MCF 10A (cell line): ENCODE measurements around the gene PTTG1. TPM values are rescaled to one million over a fixed set of nuclear protein-coding genes. Genes with fewer than 3 reads are reported as not detected.

ENCODE experiments used
- BruUV-seq: library from RNA; stranded (reverse); fragments of 400-500 nt; replicated peaks from 2 replicates; lab custom pipeline; 2021; lab: Mats Ljungman, UMichigan
- CTCF ChIA-PET: fragments of 300-600 bp; sonication (Branson Sonifier 250); formaldehyde crosslinking; extraction: SDS; loops from one replicate; lab custom pipeline; 2021; ENCODE audit warnings: antibody characterized with exemption, inconsistent platforms; lab: Yijun Ruan, JAX
- POLR2A ChIA-PET: fragments of 300-600, 350-650 bp; sonication (Branson Sonifier 250); formaldehyde crosslinking; extraction: SDS; loops from one replicate; lab custom pipeline; 2020; ENCODE audit warnings: antibody characterized with exemption, inconsistent platforms; lab: Yijun Ruan, JAX
- DNase-seq: peaks from one replicate; pipeline ENCODE4 v3.0.0-alpha.2; 2018; ENCODE audit not compliant: unreplicated experiment
- H3K27ac Mint-ChIP-seq: one replicate; pipeline ENCODE4 v1.8.0; 2022; ENCODE audit warnings: mild to moderate bottlenecking, low read depth, mixed read lengths; ENCODE audit not compliant: unreplicated experiment
- H3K27me3 Mint-ChIP-seq: one replicate; pipeline ENCODE4 v1.8.0; 2022; ENCODE audit warnings: mixed read lengths; ENCODE audit not compliant: insufficient read depth, unreplicated experiment
- H3K36me3 Mint-ChIP-seq: one replicate; pipeline ENCODE4 v1.8.0; 2022; ENCODE audit warnings: mild to moderate bottlenecking, moderate library complexity, mixed read lengths; ENCODE audit not compliant: insufficient read depth, unreplicated experiment
- H3K4me1 Mint-ChIP-seq: one replicate; pipeline ENCODE4 v1.8.0; 2022; ENCODE audit warnings: mixed read lengths; ENCODE audit not compliant: insufficient read depth, unreplicated experiment
- H3K4me3 Mint-ChIP-seq: one replicate; pipeline ENCODE4 v1.8.0; 2022; ENCODE audit warnings: mild to moderate bottlenecking, moderate library complexity, mixed read lengths; ENCODE audit not compliant: unreplicated experiment
- H3K9me3 Mint-ChIP-seq: one replicate; pipeline ENCODE4 v1.8.0; 2022; ENCODE audit warnings: mixed read lengths; ENCODE audit not compliant: unreplicated experiment
- CTCF ChIP-seq: fragments of 200-600 bp; IDR thresholded peaks from one replicate; pipeline ENCODE4 v1.8.0; 2022; ENCODE audit warnings: antibody characterized with exemption, mild to moderate bottlenecking; ENCODE audit not compliant: unreplicated experiment
- intact Hi-C: fragments of 100-400 bp; cut with micrococcal nuclease; formaldehyde crosslinking; loops from 2 replicates; pipeline ENCODE4 v1.14.1; 2022
- total RNA-seq: library from RNA; stranded (reverse); gene quantifications from 2 replicates; pipeline ENCODE4 v1.2.3, GENCODE V29; 2022

PTTG1 gene
- total RNA-seq, 1 experiment from 2014 or later = 119 TPM

GRCh38 chr5:160460377-160461049 is 38.9 kb downstream of the PTTG1 start:
- ChIA-PET POLR2A (interaction anchor here (0.7 kb wide), 1 partner anchor 330 kb away, joined by 4 read pairs; no protein-coding TSS in a partner anchor), CTCF (interaction anchor here (0.7 to 4.2 kb wide), 3 partner anchors 22 to 1566 kb away, joined by 3 to 28 read pairs (median 3); no protein-coding TSS in a partner anchor)
- H3K36me3 Mint-ChIP-seq = no peaks in the 10 kb centered on the region
- BruUV-seq = no TSS peak
- H3K27ac Mint-ChIP-seq = no peak overlapping the region
- intact Hi-C loops = no loop called here
- H3K4me3 Mint-ChIP-seq = no peak overlapping the region
- H3K27me3 Mint-ChIP-seq = no peaks in the 10 kb centered on the region
- H3K4me1 Mint-ChIP-seq = peaks cover 12% of the 10 kb centered on the region
- no peak for TF ChIP-seq CTCF
- DNase-seq = no peak
- no peaks in the 10 kb centered on the region for H3K9me3 Mint-ChIP-seq

- CTCF ChIA-PET = interaction anchor here (4.2 kb wide), 1 partner anchor 23 kb away, joined by 28 read pairs; no protein-coding TSS in a partner anchor
- POLR2A ChIA-PET = no interaction called here
Measured at GRCh38 chr5:160461378-160461777, 39.7 kb downstream of the PTTG1 start.

GRCh38 chr5:160462167-160462566 is 40.5 kb downstream of the PTTG1 start:
- no TSS peak for BruUV-seq
- intact Hi-C loops = no loop called here
- DNase-seq = no peak
- Mint-ChIP-seq H3K36me3 (no peaks in the 10 kb centered on the region), H3K4me1 (peaks cover 12% of the 10 kb centered on the region), H3K4me3 (no peak overlapping the region), H3K27ac (no peak overlapping the region), H3K9me3 (no peaks in the 10 kb centered on the region), H3K27me3 (no peaks in the 10 kb centered on the region)
- TF ChIP-seq CTCF = no peak
- POLR2A ChIA-PET = no interaction called here
- CTCF ChIA-PET = interaction anchor here (4.2 kb wide), 1 partner anchor 24 kb away, joined by 28 read pairs; no protein-coding TSS in a partner anchor

More at GRCh38 chr5:160461378-160461777, 39.7 kb downstream of the PTTG1 start:
- Mint-ChIP-seq H3K27me3 (no peaks in the 10 kb centered on the region), H3K4me3 (no peak overlapping the region), H3K27ac (no peak overlapping the region), H3K9me3 (no peaks in the 10 kb centered on the region), H3K36me3 (no peaks in the 10 kb centered on the region), H3K4me1 (peaks cover 12% of the 10 kb centered on the region)
- DNase-seq = no peak
- BruUV-seq = no TSS peak
- intact Hi-C loops = no loop called here
- no peak for TF ChIP-seq CTCF

GRCh38 chr5:160463227-160463626 is 41.6 kb downstream of the PTTG1 start:
- no peak for TF ChIP-seq CTCF
- Mint-ChIP-seq H3K9me3 (no peaks in the 10 kb centered on the region), H3K4me1 (peaks cover 12% of the 10 kb centered on the region), H3K36me3 (no peaks in the 10 kb centered on the region), H3K27me3 (no peaks in the 10 kb centered on the region), H3K27ac (no peak overlapping the region), H3K4me3 (no peak overlapping the region)
- BruUV-seq = no TSS peak
- POLR2A ChIA-PET = interaction anchor here (0.8 to 1.3 kb wide), 6 partner anchors 9 to 42 kb away, joined by 3 to 4 read pairs (median 3); partner anchors contain the start of gene PTTG1
- no peak for DNase-seq
- intact Hi-C loops = no loop called here
- CTCF ChIA-PET = interaction anchor here (0.6 to 6.2 kb wide), 5 partner anchors 15 to 45 kb away, joined by 3 to 52 read pairs (median 5); no protein-coding TSS in a partner anchor
